Kidney tubule cell (primary cell): Measurements from ENCODE around the gene ATP6V1G2.
A peak's percentile ranks its signal among the peaks of the same experiment; 100 is the strongest.

Source experiments
- DNase-seq: peaks from one replicate; pipeline ENCODE4 v3.0.0-alpha.2; 2018; ENCODE audit warnings: low spot score

ATP6V1G2 gene

GRCh38 chr6:31575952-31576685, 29.7 kb upstream of the ATP6V1G2 start:
- peak; percentile 7 for DNase-seq

GRCh38 chr6:31575335-31575901, 29.0 kb upstream of the ATP6V1G2 start, which contains the start of gene TNF:
TNF (plus strand) TSS chr6:31575565; CDS start chr6:31575742, 177 bp downstream.
- peak; percentile 89 for DNase-seq

DNA sequence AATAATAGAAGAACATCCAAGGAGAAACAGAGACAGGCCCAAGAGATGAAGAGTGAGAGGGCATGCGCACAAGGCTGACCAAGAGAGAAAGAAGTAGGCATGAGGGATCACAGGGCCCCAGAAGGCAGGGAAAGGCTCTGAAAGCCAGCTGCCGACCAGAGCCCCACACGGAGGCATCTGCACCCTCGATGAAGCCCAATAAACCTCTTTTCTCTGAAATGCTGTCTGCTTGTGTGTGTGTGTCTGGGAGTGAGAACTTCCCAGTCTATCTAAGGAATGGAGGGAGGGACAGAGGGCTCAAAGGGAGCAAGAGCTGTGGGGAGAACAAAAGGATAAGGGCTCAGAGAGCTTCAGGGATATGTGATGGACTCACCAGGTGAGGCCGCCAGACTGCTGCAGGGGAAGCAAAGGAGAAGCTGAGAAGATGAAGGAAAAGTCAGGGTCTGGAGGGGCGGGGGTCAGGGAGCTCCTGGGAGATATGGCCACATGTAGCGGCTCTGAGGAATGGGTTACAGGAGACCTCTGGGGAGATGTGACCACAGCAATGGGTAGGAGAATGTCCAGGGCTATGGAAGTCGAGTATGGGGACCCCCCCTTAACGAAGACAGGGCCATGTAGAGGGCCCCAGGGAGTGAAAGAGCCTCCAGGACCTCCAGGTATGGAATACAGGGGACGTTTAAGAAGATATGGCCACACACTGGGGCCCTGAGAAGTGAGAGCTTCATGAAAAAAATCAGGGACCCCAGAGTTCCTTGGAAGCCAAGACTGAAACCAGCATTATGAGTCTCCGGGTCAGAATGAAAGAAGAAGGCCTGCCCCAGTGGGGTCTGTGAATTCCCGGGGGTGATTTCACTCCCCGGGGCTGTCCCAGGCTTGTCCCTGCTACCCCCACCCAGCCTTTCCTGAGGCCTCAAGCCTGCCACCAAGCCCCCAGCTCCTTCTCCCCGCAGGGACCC, 28.0 kb upstream of the ATP6V1G2 start:
- no peak for DNase-seq

DNA sequence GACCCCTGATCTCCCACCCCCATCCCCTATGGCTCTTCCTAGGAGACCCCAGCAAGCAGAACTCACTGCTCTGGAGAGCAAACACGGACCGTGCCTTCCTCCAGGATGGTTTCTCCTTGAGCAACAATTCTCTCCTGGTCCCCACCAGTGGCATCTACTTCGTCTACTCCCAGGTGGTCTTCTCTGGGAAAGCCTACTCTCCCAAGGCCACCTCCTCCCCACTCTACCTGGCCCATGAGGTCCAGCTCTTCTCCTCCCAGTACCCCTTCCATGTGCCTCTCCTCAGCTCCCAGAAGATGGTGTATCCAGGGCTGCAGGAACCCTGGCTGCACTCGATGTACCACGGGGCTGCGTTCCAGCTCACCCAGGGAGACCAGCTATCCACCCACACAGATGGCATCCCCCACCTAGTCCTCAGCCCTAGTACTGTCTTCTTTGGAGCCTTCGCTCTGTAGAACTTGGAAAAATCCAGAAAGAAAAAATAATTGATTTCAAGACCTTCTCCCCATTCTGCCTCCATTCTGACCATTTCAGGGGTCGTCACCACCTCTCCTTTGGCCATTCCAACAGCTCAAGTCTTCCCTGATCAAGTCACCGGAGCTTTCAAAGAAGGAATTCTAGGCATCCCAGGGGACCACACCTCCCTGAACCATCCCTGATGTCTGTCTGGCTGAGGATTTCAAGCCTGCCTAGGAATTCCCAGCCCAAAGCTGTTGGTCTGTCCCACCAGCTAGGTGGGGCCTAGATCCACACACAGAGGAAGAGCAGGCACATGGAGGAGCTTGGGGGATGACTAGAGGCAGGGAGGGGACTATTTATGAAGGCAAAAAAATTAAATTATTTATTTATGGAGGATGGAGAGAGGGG, 27.1 kb upstream of the ATP6V1G2 start:
- peak; percentile 17 for DNase-seq

- no peak for DNase-seq
These were observed 25.9 kb upstream of the ATP6V1G2 start, which contains the start of gene LTA for GRCh38 chr6:31572041-31572911. LTA (plus strand) TSS chr6:31572289; CDS start chr6:31572743, 454 bp downstream.

- no peak for DNase-seq
These were observed 23.6 kb upstream of the ATP6V1G2 start for GRCh38 chr6:31569861-31570536.

DNA sequence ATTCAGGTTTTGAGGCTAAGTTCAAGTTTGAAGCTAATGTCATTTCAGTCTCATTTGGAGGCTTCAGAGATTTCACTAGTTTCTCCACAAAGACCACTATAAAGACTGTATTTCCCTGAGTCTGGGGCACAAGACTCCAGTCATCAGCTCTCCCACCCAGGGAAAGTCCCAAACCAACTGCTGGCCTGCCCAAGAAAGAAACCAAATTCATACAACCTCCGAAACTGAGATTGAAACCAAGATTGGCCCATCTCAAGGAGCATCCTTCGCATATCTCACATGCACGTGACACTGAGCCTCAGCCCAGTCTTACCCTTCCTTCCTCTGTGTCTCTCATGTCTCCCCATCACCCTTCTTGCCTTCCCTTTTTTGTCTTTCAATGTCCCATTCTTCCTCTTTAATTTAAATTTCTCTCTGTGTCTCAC, 22.1 kb upstream of the ATP6V1G2 start:
- no peak for DNase-seq

GRCh38 chr6:31567531-31568370, 21.3 kb upstream of the ATP6V1G2 start:
- no peak for DNase-seq

- no peak for DNase-seq
These were observed 14.3 kb upstream of the ATP6V1G2 start for GRCh38 chr6:31560697-31561058.

GRCh38 chr6:31559958-31560696, 13.7 kb upstream of the ATP6V1G2 start:
- peak; percentile 92 for DNase-seq

DNA sequence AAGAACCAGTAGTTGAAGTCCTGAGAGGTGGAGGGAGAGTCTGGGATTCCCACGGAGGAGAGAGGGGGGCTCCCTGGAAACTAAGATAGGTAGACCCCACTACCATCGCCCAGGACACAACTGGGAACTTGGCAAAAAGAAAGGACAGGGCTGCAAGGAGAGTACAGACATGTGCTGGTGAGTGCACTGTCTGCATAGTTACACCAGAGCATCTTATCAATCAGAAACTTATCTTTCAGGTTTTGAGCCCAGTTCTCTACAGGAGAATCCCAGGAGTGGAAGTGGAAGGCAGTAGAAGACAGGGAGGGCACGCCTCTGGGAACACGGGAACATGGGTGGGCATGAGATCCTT, 13.2 kb upstream of the ATP6V1G2 start:
- no peak for DNase-seq

DNA sequence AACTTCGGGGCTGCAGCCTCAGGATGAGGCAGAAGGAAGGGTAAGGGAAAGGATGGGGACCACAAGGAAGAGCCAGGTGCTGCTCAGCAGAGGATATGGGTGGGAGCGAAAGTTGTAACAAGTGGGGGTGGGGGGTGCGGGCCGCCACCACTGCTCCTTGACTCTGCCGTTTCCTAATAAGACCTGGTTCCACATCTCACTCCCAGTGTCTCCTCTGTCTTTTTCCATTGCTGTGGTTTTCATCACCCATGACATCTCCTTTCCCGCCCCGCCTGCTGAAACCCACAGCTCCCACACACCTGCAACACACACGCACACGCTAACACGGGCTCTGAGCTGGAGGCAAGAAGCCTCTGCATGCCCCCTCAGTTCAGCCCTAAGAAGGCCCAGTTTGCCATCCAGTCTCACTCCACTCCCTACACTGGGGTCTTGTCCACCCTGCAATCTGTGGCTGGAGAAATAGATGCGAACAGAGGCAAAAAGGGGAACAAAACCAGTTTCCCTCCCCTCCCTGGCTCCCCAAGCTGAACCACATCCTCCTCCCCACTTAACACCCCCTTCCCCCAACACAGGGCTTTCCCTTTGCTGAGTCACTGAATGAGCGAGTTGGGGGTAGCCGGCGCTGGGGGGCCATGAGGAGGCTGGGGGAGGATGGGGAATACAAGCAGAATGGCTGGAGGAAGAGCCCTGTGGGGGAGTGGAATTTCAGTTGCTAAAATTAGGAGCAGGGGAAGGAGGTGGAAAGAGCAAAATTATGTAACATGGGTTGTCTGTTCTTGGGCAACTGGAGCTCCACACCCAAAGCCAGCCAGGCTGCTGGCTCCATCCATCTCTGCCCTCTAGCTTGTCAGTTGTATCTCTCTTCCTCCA, 12.5 kb upstream of the ATP6V1G2 start:
- DNase-seq = no peak

DNA sequence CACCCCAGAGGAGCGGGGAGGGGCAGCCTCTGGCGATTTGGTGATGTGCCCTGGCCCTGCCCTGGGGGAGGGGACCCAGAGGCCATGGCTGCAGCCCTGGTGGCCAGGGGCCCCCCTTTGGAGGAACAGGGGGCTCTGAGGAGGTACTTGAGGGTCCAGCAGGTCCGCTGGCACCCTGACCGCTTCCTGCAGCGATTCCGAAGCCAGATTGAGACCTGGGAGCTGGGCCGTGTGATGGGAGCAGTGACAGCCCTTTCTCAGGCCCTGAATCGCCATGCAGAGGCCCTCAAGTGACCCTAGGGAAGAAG, 11.9 kb upstream of the ATP6V1G2 start:
- DNase-seq = no peak

DNA sequence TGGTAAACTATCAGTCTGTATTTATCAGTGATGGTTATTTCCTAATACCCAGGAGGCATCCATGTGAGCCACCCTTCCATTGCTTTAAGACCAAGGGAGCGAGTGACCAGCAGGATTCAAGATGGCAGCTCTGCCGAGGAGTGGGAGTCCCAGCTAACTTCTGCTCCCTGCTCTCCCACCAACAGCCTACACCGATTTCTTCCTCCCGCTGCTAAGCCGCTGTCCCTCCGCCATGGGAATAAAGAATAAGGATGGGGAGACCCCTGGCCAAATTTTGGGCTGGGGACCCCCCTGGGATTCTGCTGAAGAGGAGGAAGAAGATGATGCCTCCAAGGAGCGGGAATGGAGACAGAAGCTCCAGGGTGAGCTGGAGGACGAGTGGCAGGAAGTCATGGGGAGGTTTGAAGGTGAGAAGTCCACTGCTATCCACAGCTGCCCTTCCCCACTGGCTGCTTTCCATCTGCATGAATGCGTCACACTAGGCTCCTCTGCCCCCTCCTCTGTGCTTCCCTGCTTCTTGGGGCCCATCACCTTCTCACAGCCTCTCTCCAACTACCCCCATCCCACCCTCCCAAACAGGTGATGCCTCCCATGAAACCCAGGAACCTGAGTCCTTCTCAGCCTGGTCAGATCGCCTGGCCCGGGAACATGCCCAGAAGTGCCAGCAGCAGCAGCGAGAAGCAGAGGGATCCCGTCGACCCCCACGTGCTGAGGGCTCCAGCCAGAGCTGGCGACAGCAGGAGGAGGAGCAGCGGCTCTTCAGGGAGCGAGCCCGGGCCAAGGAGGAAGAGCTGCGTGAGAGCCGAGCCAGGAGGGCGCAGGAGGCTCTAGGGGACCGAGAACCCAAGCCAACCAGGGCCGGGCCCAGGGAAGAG, 11.3 kb upstream of the ATP6V1G2 start:
- no peak for DNase-seq

GRCh38 chr6:31556307-31556706, 9.9 kb upstream of the ATP6V1G2 start:
- DNase-seq = no peak

DNA sequence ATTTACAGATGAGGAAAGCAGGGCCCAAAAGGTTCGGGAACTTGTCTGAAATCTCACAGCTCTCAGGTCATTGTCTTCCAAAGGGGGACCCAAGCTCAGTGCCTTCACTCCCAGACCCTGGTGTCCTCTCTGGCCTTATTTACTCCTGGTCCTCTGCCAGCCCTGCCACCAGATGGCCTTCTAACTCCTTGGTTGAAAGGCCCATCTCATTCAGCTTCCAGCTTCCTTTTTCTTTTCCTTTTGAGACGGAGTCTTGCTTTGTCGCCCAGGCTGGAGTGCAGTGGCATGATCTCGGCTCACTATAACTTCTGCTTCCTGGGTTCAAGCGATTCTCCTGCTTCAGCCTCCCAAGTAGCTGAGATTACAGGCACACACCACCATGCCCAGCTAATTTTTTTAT, 5.0 kb upstream of the ATP6V1G2 start:
- peak; percentile 78 for DNase-seq

DNA sequence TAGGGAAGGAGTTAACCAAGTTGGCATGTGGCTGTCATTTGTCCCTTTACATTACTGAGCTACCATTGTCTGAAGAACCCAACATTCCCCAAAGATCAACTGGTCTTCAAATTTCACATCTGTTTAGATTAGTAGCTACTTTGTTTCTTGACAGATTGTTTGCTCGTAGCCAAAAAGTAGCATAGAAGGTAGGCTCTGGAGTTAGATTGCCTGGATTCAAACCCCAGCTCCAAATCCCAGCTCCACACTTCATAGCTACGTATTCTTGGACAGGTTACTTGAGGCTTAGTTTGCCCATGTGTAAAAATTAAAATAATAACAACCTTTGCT, 2.1 kb upstream of the ATP6V1G2 start:
- DNase-seq = no peak
